IPS DF 6.9 (cell line): ENCODE measurements around the gene COL15A1.
"Not testable (repeated sequence)": the region's sequence is repeated elsewhere in the genome, so short reads cannot be mapped to it uniquely, and the experiment has no call there.

Experiments
- DNase-seq: peaks from one replicate; pipeline ENCODE4 v3.0.0-alpha.2; 2013; ENCODE audit warnings: low read depth, low spot score
- H3K27ac ChIP-seq: one replicate; pipeline ENCODE4 v1.5.1; 2013; ENCODE audit warnings: low read length, control low read depth
- H3K27me3 ChIP-seq: 2 replicates; pipeline ENCODE4 v1.6.1; 2013; ENCODE audit warnings: mild to moderate bottlenecking, low read length; ENCODE audit not compliant: control insufficient read depth, insufficient read depth
- H3K36me3 ChIP-seq: 2 replicates; pipeline ENCODE4 v1.6.1; 2013; ENCODE audit warnings: low read length; ENCODE audit not compliant: control insufficient read depth, insufficient read depth
- H3K4me1 ChIP-seq: 2 replicates; pipeline ENCODE4 v1.6.1; 2013; ENCODE audit warnings: low read length; ENCODE audit not compliant: control insufficient read depth, insufficient read depth
- H3K4me3 ChIP-seq: 2 replicates; pipeline ENCODE4 v1.5.1; 2013; ENCODE audit warnings: mild to moderate bottlenecking, low read length
- H3K9me3 ChIP-seq: 2 replicates; pipeline ENCODE4 v1.6.1; 2013; ENCODE audit warnings: low read length, inconsistent platforms; ENCODE audit not compliant: control insufficient read depth, insufficient read depth
- WGBS: extraction: QIAGEN DNeasy Blood & Tissue Kit; methylation state at CpG from one replicate; pipeline ENCODE4 v1.1.7; 2013; ENCODE audit warnings: mixed read lengths, missing lambda C conversion rate; ENCODE audit not compliant: insufficient read length, insufficient coverage; 5-methylcytosine and 5-hydroxymethylcytosine counted together

COL15A1 gene

GRCh38 chr9:99010393-99010792 is 66.7 kb downstream of the COL15A1 start:
- not testable (repeated sequence) for H3K4me3 ChIP-seq, DNase-seq, H3K36me3 ChIP-seq, H3K4me1 ChIP-seq, H3K27ac ChIP-seq, H3K9me3 ChIP-seq, H3K27me3 ChIP-seq
- WGBS: no CpG with 5 or more reads among the region's 8 CpGs

DNA sequence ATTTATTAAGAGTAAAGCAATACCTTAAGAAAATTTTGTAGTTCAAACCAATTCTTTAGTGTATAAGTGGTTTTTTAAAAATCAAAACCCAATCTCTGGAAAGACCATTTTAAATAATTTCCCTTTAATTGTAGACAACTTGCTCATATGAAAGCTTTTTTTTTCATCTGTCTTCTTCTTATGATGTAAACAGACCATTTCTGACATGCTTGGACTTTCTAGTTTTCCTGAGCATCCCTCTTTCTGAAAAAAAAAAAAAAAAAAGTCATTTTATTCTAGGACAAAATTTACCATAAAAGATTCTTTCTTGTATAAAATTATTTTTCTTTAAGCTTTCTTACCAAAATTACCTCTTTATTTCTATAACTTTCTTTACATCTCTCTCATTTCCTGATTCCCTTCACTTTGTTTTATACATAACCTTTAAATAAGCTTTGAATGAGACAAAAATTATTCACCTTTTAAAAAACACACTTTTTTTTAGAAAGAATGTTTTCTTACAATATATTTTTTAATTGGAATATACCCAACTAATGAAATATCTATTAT is 67.5 kb downstream of the COL15A1 start:
- no peaks in the 10 kb centered on the region for H3K4me1 ChIP-seq
- H3K9me3 ChIP-seq: peaks cover 1% of the 10 kb centered on the region
- no peaks in the 10 kb centered on the region for H3K36me3 ChIP-seq
- DNase-seq: no peak
- H3K27ac ChIP-seq: no peak overlapping the region
- H3K27me3 ChIP-seq: no peaks in the 10 kb centered on the region
- no peak overlapping the region for H3K4me3 ChIP-seq

- Histone ChIP-seq H3K36me3 (no peaks in the 10 kb centered on the region), H3K4me3 (no peak overlapping the region), H3K9me3 (peaks cover 1% of the 10 kb centered on the region), H3K27ac (no peak overlapping the region), H3K4me1 (no peaks in the 10 kb centered on the region), H3K27me3 (no peaks in the 10 kb centered on the region)
- WGBS: no CpG with 5 or more reads among the region's 5 CpGs
- DNase-seq: no peak
These were observed 69.3 kb downstream of the COL15A1 start for GRCh38 chr9:99012957-99013512.

DNA sequence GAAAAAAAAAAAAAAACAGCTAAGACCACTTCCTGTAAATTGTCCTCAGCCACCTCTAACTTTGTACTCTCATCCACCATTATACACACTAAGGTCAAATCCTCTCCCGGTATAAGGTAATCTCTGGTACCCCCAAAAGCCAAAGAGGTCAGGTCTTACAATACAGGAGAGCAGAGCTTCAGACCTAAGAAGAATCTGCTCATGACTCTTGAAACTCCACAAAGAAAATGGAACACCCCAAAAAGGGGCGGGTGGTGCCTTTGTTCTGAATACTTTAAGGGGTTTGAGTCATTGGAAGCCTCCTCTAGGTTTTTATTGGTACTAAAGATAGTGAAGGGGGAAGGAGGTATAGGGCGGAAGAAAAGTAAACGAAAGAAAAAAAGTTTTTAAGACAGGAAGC is 69.8 kb downstream of the COL15A1 start:
- H3K27me3 ChIP-seq: no peaks in the 10 kb centered on the region
- no peaks in the 10 kb centered on the region for H3K36me3 ChIP-seq
- H3K9me3 ChIP-seq: peaks cover 1% of the 10 kb centered on the region
- no peak overlapping the region for H3K27ac ChIP-seq
- H3K4me3 ChIP-seq: no peak overlapping the region
- DNase-seq: no peak
- WGBS: 100% methylated on average over 2 of the region's 4 CpGs
- no peaks in the 10 kb centered on the region for H3K4me1 ChIP-seq

- H3K27ac ChIP-seq: no peak overlapping the region
- no CpG with 5 or more reads among the region's 3 CpGs for WGBS
- no peaks in the 10 kb centered on the region; the same call in 1 of the 2 replicates for H3K9me3 ChIP-seq
- H3K27me3 ChIP-seq: no peaks in the 10 kb centered on the region
- H3K36me3 ChIP-seq: no peaks in the 10 kb centered on the region
- no peak for DNase-seq
- H3K4me3 ChIP-seq: no peak overlapping the region
- no peaks in the 10 kb centered on the region for H3K4me1 ChIP-seq
These were observed 71.7 kb downstream of the COL15A1 start for GRCh38 chr9:99015448-99015847.

- H3K4me1 ChIP-seq: no peaks in the 10 kb centered on the region
- no peak overlapping the region for H3K27ac ChIP-seq
- H3K9me3 ChIP-seq: no peaks in the 10 kb centered on the region
- H3K36me3 ChIP-seq: no peaks in the 10 kb centered on the region
- no peak for DNase-seq
- no CpG with 5 or more reads among the region's 4 CpGs for WGBS
- H3K27me3 ChIP-seq: no peaks in the 10 kb centered on the region
- H3K4me3 ChIP-seq: no peak overlapping the region
These were observed 72.2 kb downstream of the COL15A1 start for GRCh38 chr9:99015890-99016289.

- DNase-seq: no peak
- no CpG with 5 or more reads among the region's 10 CpGs for WGBS
- no peaks in the 10 kb centered on the region for H3K9me3 ChIP-seq
- no peaks in the 10 kb centered on the region for H3K4me1 ChIP-seq
- H3K36me3 ChIP-seq: no peaks in the 10 kb centered on the region
- H3K27me3 ChIP-seq: no peaks in the 10 kb centered on the region
- no peak overlapping the region for H3K4me3 ChIP-seq
- no peak overlapping the region for H3K27ac ChIP-seq
These were observed 73.1 kb downstream of the COL15A1 start for GRCh38 chr9:99016681-99017387.

- no peaks in the 10 kb centered on the region for H3K9me3 ChIP-seq
- H3K27me3 ChIP-seq: no peaks in the 10 kb centered on the region
- WGBS: no CpG with 5 or more reads among the region's 1 CpG
- no peak overlapping the region for H3K27ac ChIP-seq
- no peaks in the 10 kb centered on the region for H3K36me3 ChIP-seq
- no peak for DNase-seq
- no peak overlapping the region for H3K4me3 ChIP-seq
- H3K4me1 ChIP-seq: no peaks in the 10 kb centered on the region
These were observed 74.9 kb downstream of the COL15A1 start for GRCh38 chr9:99018653-99019052.

- H3K4me1 ChIP-seq: no peaks in the 10 kb centered on the region
- H3K27me3 ChIP-seq: no peaks in the 10 kb centered on the region
- H3K36me3 ChIP-seq: no peaks in the 10 kb centered on the region
- no peak for DNase-seq
- no peak overlapping the region for H3K4me3 ChIP-seq
- H3K9me3 ChIP-seq: no peaks in the 10 kb centered on the region
- no peak overlapping the region for H3K27ac ChIP-seq
- no CpG with 5 or more reads among the region's 4 CpGs for WGBS
These were observed 76.0 kb downstream of the COL15A1 start for GRCh38 chr9:99019510-99020331.

DNA sequence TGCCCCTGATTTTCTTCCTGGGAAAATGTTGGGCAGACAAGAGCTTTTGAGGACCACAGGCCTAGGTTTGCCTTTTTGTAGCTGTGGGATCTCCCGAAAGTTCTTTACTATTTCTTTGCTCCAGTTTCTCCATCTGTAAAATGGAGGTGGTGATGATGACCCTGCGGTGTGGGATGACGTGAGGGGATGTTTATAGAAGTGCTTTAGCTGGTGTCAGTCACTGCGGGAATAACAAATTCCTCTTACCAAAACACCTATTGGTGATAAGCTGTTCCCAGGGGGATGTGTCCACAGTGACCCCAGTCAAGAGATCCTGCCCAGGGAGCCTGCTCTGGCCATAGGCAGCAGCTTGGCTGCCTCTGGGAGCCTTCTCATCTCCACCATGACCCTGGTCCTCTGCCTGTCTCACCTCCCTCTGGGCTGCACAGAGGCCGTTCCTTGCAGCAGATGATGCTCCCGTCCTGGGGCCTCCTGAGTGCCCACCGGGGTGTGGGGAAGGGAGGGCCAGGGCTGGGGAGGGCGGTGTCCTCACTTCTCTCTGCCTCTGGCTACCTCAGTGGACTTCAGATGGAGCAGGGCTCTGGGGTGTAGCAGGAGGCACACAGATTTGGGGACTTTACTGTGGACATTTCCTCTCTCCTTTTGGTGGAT is 77.2 kb downstream of the COL15A1 start:
- no peaks in the 10 kb centered on the region for H3K4me1 ChIP-seq
- no peak overlapping the region for H3K27ac ChIP-seq
- no peaks in the 10 kb centered on the region for H3K36me3 ChIP-seq
- no peak for DNase-seq
- no peaks in the 10 kb centered on the region for H3K27me3 ChIP-seq
- WGBS: no CpG with 5 or more reads among the region's 8 CpGs
- H3K4me3 ChIP-seq: no peak overlapping the region
- H3K9me3 ChIP-seq: no peaks in the 10 kb centered on the region
